Omental fat pad (tissue), 4 donors: ENCODE measurements around the gene DLG3. TPM values are rescaled to one million over a fixed set of nuclear protein-coding genes. Genes with fewer than 3 reads are reported as not detected.

Experiments used
- ATAC-seq: fragments of 150-250 bp; one replicate; pipeline ENCODE4 v1.9.1; 2016; ENCODE audit warnings: mild to moderate bottlenecking, moderate library complexity; ENCODE audit not compliant: low FRiP score
- DNase-seq: peaks from one replicate; pipeline ENCODE4 v3.0.0-alpha.2; 2019; ENCODE audit warnings: low spot score
- total RNA-seq, 4 donors: library from RNA; depleted of rRNA; stranded (reverse); fragments of >200 nt; gene quantifications; one replicate each; pipeline ENCODE4 v1.1.0, GENCODE V29; 2016
- TF ChIP-seq, protein P1 (sequence below), 3 donors: fragments of 450-650 bp; IDR thresholded peaks; one replicate each; pipeline ENCODE4 v1.5.1; 2016 to 2017; ENCODE audit warnings: antibody characterized with exemption in 3 of 3, mild to moderate bottlenecking in 3 of 3, moderate library complexity in 2 of 3

The DLG3 gene
- total RNA-seq, 4 donors from 2014 or later, result 3.7 to 7.8 (median 5.3) TPM

DNA sequence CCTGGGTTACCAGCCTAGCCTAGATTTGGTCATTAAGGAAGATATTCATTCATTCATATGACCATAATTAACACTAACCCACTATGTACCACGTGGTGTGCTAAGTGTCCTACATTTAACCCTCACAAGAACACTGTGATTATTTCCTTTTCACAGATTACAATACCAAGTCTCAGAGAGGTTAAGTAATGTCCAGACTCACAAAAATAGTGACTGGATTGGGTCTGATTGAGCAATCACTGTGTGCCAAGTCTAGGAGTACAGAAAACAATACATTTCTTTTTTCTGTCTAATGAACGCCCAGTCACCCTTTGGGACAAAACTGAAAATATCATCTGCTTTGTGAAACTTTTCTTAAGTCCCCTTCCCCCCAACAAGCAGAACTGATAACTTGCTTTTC is 7.6 kb upstream of the DLG3 start:
- TF ChIP-seq, protein P1, sequence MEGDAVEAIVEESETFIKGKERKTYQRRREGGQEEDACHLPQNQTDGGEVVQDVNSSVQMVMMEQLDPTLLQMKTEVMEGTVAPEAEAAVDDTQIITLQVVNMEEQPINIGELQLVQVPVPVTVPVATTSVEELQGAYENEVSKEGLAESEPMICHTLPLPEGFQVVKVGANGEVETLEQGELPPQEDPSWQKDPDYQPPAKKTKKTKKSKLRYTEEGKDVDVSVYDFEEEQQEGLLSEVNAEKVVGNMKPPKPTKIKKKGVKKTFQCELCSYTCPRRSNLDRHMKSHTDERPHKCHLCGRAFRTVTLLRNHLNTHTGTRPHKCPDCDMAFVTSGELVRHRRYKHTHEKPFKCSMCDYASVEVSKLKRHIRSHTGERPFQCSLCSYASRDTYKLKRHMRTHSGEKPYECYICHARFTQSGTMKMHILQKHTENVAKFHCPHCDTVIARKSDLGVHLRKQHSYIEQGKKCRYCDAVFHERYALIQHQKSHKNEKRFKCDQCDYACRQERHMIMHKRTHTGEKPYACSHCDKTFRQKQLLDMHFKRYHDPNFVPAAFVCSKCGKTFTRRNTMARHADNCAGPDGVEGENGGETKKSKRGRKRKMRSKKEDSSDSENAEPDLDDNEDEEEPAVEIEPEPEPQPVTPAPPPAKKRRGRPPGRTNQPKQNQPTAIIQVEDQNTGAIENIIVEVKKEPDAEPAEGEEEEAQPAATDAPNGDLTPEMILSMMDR (IDR thresholded peaks at IDR 0.05), result no peak
- DNase-seq (no peak), ATAC-seq (no peak)

DNA sequence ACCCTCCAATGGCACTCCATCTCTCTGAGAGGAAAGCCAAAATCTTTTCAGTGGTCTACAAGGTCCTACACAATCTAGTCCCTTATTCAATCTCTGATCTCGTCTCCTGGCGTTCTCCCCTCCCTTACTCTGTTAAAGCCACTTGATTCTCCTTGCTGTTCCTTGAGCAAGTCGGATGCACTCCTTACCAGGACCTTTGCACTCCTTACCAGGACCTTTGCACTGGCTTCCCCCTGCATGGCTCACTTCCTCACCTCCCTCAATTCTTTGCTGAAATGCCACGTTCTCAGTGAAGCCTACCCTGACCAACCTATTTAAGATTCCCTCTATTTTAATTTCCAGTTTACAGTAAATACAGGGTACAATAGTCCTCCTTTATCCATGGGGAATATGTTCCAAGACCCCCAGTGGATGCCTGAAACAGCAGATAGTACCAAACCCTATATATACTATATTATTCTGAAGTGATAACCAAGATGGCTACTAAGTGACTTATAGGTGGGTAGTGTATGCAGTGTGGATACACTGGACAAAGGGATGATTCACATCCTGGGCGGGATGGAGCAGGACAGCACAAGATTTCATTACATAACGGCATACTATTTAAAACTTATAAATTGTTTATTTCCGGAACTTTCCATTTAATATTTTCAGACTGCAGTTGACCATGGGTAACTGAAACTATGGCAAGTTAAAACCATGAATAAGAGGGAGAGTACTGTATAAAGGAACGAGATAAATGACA is 6.5 kb upstream of the DLG3 start:
- TF ChIP-seq, protein P1 (IDR thresholded peaks at IDR 0.05), result no peak
- DNase-seq, result no peak
- ATAC-seq, result no peak

DNA sequence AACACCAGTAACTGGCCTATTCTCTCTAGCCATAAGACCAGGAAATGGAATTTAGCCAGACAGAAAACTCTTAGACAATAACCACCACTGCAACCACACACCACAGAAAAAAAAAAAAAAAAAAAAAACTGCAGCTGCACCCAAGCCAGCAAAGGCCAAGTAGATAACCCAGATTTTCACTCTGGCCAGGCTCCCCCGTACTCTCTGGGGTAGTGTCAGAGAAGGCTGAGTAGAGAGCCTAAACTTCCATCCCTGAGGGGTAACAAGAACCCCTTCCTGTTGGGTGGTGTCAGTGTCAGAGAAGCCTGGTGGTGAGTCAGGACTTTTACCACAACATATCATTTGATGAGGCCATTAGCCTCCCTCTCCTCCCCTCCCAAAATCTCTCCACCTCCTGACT is 5.6 kb upstream of the DLG3 start:
- no peak for ATAC-seq
- TF ChIP-seq, protein P1 (IDR thresholded peaks at IDR 0.05), result no peak

DNA sequence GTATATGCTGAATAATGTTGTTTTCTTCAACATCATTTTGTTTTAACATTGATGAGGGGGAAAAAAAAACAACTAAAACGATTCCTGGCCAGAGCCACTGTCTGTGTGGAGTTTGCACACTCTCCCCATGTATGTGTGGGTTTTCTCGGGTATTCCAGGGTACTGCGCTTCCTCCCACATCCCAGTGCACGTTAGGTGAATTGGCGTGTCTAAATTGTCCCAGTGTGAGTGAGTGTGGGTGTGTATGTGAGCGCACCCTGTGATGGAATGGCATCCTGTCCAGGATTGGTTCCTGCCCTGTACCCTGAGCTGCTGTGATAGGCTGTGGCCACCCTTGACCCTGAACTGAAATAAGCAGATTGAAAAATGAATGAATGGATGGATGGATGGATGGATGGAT is 2.4 kb upstream of the DLG3 start:
- TF ChIP-seq, protein P1 (IDR thresholded peaks at IDR 0.05), result no peak
- DNase-seq (no peak), ATAC-seq (no peak)

More for the DNA sequence above, 5.6 kb upstream of the DLG3 start:
- DNase-seq, result no peak

DNA sequence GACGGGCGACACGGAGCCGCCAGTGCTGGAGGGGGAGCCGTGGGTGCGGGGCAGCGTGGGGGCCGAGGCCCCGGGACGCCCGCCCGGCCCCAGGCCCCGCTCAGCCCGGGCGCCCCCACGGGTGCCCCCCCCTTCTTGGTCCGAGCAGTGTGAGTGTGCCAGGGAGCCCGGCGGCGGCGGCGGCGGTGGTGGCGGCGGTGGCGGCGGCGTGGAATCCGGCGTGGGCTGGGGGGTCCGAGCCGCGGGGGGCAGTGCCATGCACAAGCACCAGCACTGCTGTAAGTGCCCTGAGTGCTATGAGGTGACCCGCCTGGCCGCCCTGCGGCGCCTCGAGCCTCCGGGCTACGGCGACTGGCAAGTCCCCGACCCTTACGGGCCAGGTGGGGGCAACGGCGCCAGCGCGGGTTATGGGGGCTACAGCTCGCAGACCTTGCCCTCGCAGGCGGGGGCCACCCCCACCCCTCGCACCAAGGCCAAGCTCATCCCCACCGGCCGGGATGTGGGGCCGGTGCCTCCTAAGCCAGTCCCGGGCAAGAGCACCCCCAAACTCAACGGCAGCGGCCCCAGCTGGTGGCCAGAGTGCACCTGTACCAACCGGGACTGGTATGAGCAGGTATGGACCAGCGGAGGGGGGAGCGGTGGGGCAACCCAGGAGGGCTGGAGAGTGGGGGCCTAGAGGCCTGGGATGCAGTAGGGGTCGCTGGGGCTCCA is 466 bp downstream of the DLG3 start:
- ATAC-seq (no peak), DNase-seq (no peak)
- TF ChIP-seq, protein P1 (IDR thresholded peaks at IDR 0.05), result no peak

DNA sequence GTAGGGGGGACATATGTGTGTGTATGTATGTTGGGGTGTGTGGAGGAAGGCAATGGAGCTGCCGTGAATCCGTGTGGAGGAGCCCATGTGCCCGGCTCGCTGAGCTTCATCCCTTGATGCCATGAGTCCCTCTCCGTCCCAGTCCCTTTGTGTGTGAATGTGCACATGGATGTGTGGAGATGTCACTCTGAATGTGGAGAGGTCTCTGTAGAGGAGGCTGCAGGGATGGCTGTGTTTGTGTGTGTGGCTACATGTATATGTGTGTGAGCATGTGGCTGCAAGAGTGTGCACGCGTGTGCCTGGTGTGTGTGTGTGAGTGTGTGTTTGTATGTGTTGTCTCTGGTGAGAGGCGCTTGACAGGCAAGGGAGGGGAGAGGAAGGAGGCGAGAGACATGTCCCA is 1.3 kb downstream of the DLG3 start:
- TF ChIP-seq, protein P1 (IDR thresholded peaks at IDR 0.05), result no peak
- ATAC-seq (no peak), DNase-seq (no peak)
